CD4-positive, CD25-positive, alpha-beta regulatory T cell (primary cell): ENCODE results near the gene SPATC1L. TPM values are rescaled to one million over a fixed set of nuclear protein-coding genes. Genes with fewer than 3 reads are reported as not detected.

Source experiments
- ATAC-seq, 2 donors: fragments of 150-1000 bp; cut with Tn5 transposase; one replicate each; pipeline ENCODE4 v1.10.0; 2021; ENCODE audit warnings: low read depth in 2 of 2, moderate number of reproducible peaks in 2 of 2, moderate library complexity in 1 of 2
- DNase-seq, 3 donors: peaks; one replicate each; pipeline versions ENCODE4 v3.0.0 to v3.0.0-alpha.2; 2012 to 2022; ENCODE audit warnings: mixed read lengths in 1 of 3
- H3K27ac ChIP-seq: one replicate; pipeline ENCODE4 v1.7.0; 2013; ENCODE audit warnings: mild to moderate bottlenecking, low read length; ENCODE audit not compliant: insufficient read depth, poor library complexity, severe bottlenecking
- H3K27me3 ChIP-seq: one replicate; pipeline ENCODE4 v1.7.0; 2013; ENCODE audit warnings: low read length; ENCODE audit not compliant: control insufficient read depth, insufficient read depth
- H3K36me3 ChIP-seq: one replicate; pipeline ENCODE4 v1.7.0; 2013; ENCODE audit warnings: mild to moderate bottlenecking, low read length, moderate library complexity; ENCODE audit not compliant: control insufficient read depth, insufficient read depth
- H3K4me1 ChIP-seq: 2 replicates; pipeline ENCODE4 v1.7.0; 2013; ENCODE audit warnings: mild to moderate bottlenecking, low read length; ENCODE audit not compliant: insufficient read depth, control insufficient read depth, poor library complexity, severe bottlenecking
- H3K4me3 ChIP-seq: one replicate; pipeline ENCODE4 v1.7.0; 2013; ENCODE audit warnings: low read depth, mild to moderate bottlenecking, low read length, moderate library complexity
- H3K9me3 ChIP-seq, 2 experiments: 1 replicate in 1 of 2; 2 replicates in 1 of 2; pipeline ENCODE4 v1.7.0; 2013; ENCODE audit warnings: low read length in 2 of 2, mild to moderate bottlenecking in 1 of 2, moderate library complexity in 1 of 2; ENCODE audit not compliant: control insufficient read depth in 2 of 2
- H3K27ac Mint-ChIP-seq, 3 donors: one replicate each; pipeline ENCODE4 v1.8.0; 2020 to 2022; ENCODE audit warnings: mild to moderate bottlenecking in 3 of 3, mixed read lengths in 3 of 3, moderate library complexity in 2 of 3
- H3K27me3 Mint-ChIP-seq: one replicate; pipeline ENCODE4 v1.8.0; 2022; ENCODE audit warnings: mild to moderate bottlenecking, mixed read lengths
- H3K36me3 Mint-ChIP-seq: one replicate; pipeline ENCODE4 v1.8.0; 2020; ENCODE audit warnings: mixed read lengths
- H3K4me1 Mint-ChIP-seq, 4 donors: one replicate each; pipeline ENCODE4 v1.8.0; 2020 to 2022; ENCODE audit warnings: mixed read lengths in 4 of 4, mild to moderate bottlenecking in 1 of 4
- H3K4me3 Mint-ChIP-seq, 4 donors: one replicate each; pipeline ENCODE4 v1.8.0; 2020 to 2022; ENCODE audit warnings: mild to moderate bottlenecking in 4 of 4, mixed read lengths in 4 of 4, moderate library complexity in 3 of 4
- H3K9me3 Mint-ChIP-seq, 7 donors: one replicate each; pipeline ENCODE4 v1.8.0; 2020 to 2022; ENCODE audit warnings: mixed read lengths in 7 of 7, mild to moderate bottlenecking in 3 of 7, moderate library complexity in 2 of 7
- polyA plus RNA-seq, 4 donors: library from polyadenylated mRNA; unstranded; fragments of 300-500 nt; fragmentation: Illumina TruSeq; gene quantifications; one replicate each; pipeline ENCODE4 v1.2.3, GENCODE V29; 2021
- total RNA-seq: library from RNA; stranded (reverse); gene quantifications from one replicate; pipeline ENCODE4 v1.2.3, GENCODE V29; 2022

The SPATC1L gene
- total and polyA plus RNA-seq, 5 donors from 2014 or later: 1.7 to 9.2 (median 6.0) TPM

DNA sequence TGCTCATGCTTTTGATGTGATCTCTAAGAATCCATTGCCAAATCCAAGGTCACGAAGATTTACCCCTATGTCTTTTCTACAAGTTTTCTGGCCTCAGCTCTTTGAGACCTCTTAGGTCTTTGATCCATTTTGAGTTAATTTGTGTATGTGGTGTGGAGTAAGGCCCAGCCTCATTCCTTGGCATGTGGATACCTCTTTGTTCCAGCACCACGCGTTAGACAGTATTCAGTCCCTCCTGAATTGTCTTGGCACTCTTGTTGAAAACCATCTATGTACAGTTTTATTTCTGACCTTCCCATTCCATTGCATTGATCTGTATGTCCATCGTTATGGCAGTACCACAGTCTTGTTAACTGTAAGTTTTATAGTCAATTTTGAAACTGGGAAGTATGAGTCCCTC, 20.9 kb downstream of the SPATC1L start:
- H3K4me3 Mint-ChIP-seq: peak overlapping the region in 1 of 4 donors; percentile 33
- no peaks in the 10 kb centered on the region for H3K36me3 Mint-ChIP-seq
- peaks cover 8% of the 10 kb centered on the region for H3K27me3 Mint-ChIP-seq
- Histone ChIP-seq H3K9me3 (no peaks in the 10 kb centered on the region), H3K4me1 (no peaks in the 10 kb centered on the region), H3K27me3 (no peaks in the 10 kb centered on the region), H3K4me3 (no peak overlapping the region), H3K27ac (no peak overlapping the region), H3K36me3 (no peaks in the 10 kb centered on the region)
- peaks cover 0 to 5% (median 0%) of the 10 kb centered on the region in 4 donors for H3K4me1 Mint-ChIP-seq
- H3K27ac Mint-ChIP-seq: no peak overlapping the region
- no peak for ATAC-seq
- DNase-seq: no peak
- no peaks in the 10 kb centered on the region for H3K9me3 Mint-ChIP-seq

DNA sequence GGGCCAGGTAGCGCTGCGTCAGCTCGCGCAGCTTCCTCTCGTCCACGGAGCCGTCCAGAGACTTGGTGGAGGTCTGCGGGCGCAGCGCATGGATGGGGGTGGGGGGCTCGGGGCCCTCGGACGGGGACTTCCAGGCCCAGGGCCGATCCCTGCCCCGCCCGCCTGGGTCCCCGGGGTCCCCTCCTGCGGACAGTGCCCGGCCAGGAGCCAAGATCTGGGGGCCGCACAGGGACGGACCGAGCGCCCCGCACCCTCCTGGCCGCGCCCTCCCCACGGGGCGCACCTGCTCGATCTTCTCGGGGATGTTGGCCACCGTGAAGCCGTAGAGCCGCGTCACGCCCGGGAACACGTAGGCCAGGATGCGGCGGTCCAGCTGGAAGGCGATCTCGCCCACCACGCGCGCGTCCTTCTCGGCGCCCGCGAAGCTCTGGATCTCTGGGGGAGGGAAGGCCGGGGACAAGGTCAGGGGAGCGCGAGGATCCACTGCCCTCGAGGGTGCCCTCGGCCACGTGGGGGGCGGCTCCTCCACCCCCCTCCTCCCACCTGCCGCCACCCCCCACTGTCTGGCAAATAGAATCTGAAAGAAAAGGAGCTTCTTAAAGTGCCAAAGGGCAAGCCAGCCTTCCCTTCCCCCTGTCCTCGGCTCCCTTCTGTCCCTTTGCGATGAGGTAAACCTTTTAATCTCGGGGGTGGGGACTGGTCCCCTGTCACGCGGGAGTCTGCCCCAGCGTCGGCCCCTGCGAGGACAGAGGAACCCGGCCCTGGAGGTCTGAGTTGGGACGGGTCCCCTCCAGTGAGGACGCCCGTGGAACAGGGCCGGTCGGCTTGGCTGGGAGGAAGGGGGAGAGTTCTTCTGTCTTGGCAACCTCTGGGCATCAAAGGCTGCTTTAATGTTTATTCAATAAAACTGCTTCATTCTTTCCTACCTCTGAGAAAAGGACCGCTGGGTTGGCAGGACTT, 22.3 kb downstream of the SPATC1L start:
- ATAC-seq (no peak), DNase-seq (no peak)
- H3K4me3 ChIP-seq: no peak overlapping the region

DNA sequence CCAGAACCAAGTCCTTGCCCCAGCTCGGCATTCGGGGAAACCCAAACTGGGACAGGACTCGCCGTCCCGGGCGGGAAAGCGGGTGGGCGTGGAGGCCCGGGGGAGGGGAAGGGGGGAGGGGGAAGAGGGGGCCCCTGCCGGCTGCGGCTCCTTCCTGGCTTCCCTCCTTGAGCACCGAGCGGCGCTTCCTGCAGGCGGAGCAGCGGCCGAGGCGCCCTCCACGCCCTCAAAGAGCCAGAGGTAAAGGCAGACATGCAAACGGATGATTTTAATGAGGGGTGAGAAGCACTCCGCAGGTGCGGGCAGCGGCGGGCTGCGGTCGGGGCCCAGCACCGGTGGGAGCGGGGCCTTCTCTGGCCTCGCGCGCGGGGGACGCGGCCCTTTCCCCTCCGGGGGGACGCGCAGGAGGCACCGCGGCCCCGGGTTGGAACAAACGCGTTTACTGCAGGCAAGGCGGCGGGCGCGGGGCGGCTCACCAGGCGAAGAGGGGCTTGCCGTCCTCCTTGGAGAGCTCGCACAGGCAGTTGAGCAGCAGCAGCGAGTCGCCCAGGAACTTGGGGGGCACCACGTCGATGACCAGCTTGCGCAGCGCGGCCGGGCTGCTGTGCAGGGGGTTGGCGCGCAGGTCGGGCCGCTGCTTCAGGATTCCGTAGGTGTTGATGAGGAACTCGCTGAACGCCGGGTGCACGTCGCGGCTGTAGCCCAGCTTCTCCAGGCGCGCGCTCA, 23.2 kb downstream of the SPATC1L start:
- Mint-ChIP-seq H3K36me3 (no peaks in the 10 kb centered on the region), H3K27ac (no peak overlapping the region), H3K4me1 (peaks cover 0 to 5% (median 0%) of the 10 kb centered on the region in 4 donors), H3K27me3 (peaks cover 12% of the 10 kb centered on the region), H3K9me3 (no peaks in the 10 kb centered on the region), H3K4me3 (no peak overlapping the region)
- ATAC-seq (peak in 1 of 2 donors; percentile 36), DNase-seq (peak in 2 of 3 donors; percentile 11 to 29)
- no peak overlapping the region for H3K27ac ChIP-seq
- no peaks in the 10 kb centered on the region for H3K36me3 ChIP-seq
- H3K4me1 ChIP-seq: no peaks in the 10 kb centered on the region
- H3K9me3 ChIP-seq: no peaks in the 10 kb centered on the region
- H3K4me3 ChIP-seq: no peak overlapping the region
- H3K27me3 ChIP-seq: no peaks in the 10 kb centered on the region

More for the DNA sequence above, 22.3 kb downstream of the SPATC1L start:
- Histone ChIP-seq H3K27ac (no peak overlapping the region), H3K9me3 (no peaks in the 10 kb centered on the region), H3K36me3 (no peaks in the 10 kb centered on the region), H3K4me1 (no peaks in the 10 kb centered on the region), H3K27me3 (no peaks in the 10 kb centered on the region)
- Mint-ChIP-seq H3K36me3 (no peaks in the 10 kb centered on the region), H3K9me3 (no peaks in the 10 kb centered on the region), H3K27me3 (peaks cover 12% of the 10 kb centered on the region), H3K4me3 (no peak overlapping the region), H3K4me1 (peaks cover 0 to 5% (median 0%) of the 10 kb centered on the region in 4 donors), H3K27ac (peak overlapping the region in 1 of 3 donors; percentile 26)

DNA sequence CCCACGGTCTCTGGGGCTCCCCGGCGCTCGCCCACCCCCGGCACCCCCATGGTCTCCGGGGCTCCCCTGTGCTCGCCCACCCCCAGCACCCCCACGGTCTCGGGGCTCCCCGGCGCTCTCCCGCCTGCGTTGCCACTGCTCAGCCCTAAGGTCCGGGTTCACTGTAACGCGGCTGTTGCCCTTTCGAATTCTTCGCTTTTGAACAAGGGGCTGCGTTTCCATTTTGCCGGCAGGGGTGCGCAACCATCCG, 23.7 kb downstream of the SPATC1L start:
- ATAC-seq (no peak), DNase-seq (no peak)
- no peaks in the 10 kb centered on the region for H3K36me3 ChIP-seq
- H3K4me1 ChIP-seq: no peaks in the 10 kb centered on the region
- Mint-ChIP-seq H3K27ac (no peak overlapping the region), H3K27me3 (peaks cover 12% of the 10 kb centered on the region), H3K4me3 (no peak overlapping the region), H3K4me1 (peaks cover 0 to 5% (median 0%) of the 10 kb centered on the region in 4 donors), H3K9me3 (no peaks in the 10 kb centered on the region), H3K36me3 (no peaks in the 10 kb centered on the region)
- H3K9me3 ChIP-seq: no peaks in the 10 kb centered on the region
- H3K27me3 ChIP-seq: no peaks in the 10 kb centered on the region
- H3K27ac ChIP-seq: no peak overlapping the region
- H3K4me3 ChIP-seq: no peak overlapping the region

DNA sequence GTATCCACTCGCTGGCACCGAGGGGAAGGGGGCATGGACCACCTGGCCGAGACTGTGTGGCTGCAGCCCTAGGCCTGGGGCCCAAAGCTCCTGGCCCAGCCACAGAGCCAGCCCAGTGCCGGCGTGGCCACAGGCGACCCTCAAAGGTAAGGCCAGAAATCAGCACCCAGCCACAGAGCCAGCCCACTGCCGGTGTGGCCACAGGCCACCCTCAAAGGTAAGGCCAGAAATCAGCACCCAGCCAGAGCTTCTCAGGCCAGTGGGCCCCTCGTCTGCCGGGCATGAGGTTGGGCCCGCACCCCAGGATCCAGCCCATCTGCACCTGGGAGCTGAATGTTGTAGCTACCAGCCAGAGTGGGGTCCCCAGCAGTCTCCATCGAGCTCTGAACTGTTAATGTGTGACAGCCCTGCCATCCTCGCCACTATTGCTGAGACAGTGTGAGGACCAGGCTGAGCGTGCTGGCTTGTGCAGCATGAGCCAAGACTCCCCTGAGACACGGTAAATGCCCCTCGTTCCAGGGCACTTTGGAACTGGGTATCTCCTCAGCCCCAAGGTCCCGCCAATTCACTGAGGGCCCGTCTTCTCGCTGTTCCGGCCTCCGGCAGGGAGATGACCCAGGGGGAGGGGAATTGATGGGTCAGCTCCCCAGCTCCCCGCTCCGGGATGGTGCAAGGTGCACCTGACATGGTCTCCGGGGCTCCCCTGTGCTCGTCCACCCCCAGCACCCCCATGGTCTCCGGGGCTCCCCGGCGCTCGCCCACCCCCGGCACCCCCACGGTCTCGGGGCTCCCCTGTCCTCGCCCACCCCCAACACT, 24.2 kb downstream of the SPATC1L start:
- no peak overlapping the region for H3K27ac Mint-ChIP-seq
- H3K9me3 ChIP-seq: no peaks in the 10 kb centered on the region
- ATAC-seq (no peak), DNase-seq (no peak)
- no peak overlapping the region for H3K4me3 Mint-ChIP-seq
- no peaks in the 10 kb centered on the region for H3K27me3 ChIP-seq
- H3K4me1 Mint-ChIP-seq: peaks cover 0 to 5% (median 0%) of the 10 kb centered on the region in 4 donors
- H3K36me3 Mint-ChIP-seq: no peaks in the 10 kb centered on the region
- no peaks in the 10 kb centered on the region for H3K4me1 ChIP-seq
- H3K27me3 Mint-ChIP-seq: peaks cover 12% of the 10 kb centered on the region
- no peaks in the 10 kb centered on the region for H3K9me3 Mint-ChIP-seq
- H3K27ac ChIP-seq: no peak overlapping the region
- H3K4me3 ChIP-seq: no peak overlapping the region
- H3K36me3 ChIP-seq: no peaks in the 10 kb centered on the region

DNA sequence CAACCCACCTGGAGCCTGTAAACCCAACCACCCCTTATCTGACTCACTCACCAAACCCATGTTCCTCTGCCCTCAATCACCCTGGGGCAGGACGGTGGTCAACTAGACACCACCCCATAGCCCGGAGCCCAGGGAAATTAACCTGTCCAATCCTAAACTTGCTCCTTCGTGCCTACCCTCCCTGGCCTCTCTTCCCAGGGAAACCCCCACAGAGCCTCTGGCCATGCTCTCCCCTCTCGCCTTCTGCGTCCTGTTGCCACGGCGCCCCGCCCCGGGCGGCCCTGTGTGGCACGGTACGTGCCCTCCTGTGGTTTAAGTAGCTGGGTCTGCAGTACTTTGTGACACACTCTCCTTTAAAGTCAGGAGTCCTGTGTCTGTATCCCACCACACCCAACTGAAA, 24.9 kb downstream of the SPATC1L start:
- Histone ChIP-seq H3K4me1 (no peaks in the 10 kb centered on the region), H3K9me3 (no peaks in the 10 kb centered on the region), H3K27me3 (no peaks in the 10 kb centered on the region), H3K27ac (no peak overlapping the region), H3K4me3 (no peak overlapping the region), H3K36me3 (no peaks in the 10 kb centered on the region)
- Mint-ChIP-seq H3K27me3 (peaks cover 12% of the 10 kb centered on the region), H3K4me1 (peaks cover 0 to 5% (median 0%) of the 10 kb centered on the region in 4 donors), H3K27ac (no peak overlapping the region), H3K9me3 (no peaks in the 10 kb centered on the region), H3K4me3 (no peak overlapping the region), H3K36me3 (no peaks in the 10 kb centered on the region)
- ATAC-seq (no peak), DNase-seq (no peak)

DNA sequence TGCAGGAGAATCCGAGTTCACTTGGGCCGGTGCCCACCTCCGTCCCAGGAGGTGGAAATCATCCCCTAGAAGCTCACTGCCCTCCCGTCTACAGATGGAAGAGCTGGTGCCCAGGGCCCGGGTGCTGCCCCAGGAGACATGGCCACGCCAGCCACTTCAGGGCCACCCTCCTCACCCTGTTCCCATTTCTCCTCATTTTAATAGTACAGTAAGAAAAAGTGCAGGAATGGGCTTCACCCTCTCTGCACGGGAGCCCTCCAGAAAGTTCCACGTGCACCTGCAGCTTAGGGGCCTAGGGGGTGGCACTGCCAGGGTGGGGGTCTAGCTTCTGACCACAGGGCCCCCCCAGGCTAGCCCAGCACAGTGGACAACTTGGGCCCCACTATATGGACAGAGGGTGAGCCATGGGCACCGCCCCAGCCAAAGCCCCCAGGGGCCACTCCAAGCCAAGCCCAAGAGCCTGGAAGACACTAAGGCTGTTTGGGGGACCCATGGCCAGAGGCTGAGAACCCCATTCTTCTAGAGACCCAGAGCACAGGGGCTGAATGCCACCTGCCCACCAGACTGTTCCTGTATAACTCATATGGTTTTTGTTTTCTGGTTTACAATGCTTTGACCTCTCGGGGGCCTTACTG, 25.5 kb downstream of the SPATC1L start:
- H3K4me1 Mint-ChIP-seq: peaks cover 0 to 5% (median 0%) of the 10 kb centered on the region in 4 donors
- H3K27ac Mint-ChIP-seq: peak overlapping the region in 1 of 3 donors; percentile 8
- no peaks in the 10 kb centered on the region for H3K27me3 ChIP-seq
- peaks cover 12% of the 10 kb centered on the region for H3K27me3 Mint-ChIP-seq
- no peaks in the 10 kb centered on the region for H3K9me3 ChIP-seq
- H3K9me3 Mint-ChIP-seq: no peaks in the 10 kb centered on the region
- ATAC-seq (no peak), DNase-seq (no peak)
- no peak overlapping the region for H3K4me3 Mint-ChIP-seq
- no peaks in the 10 kb centered on the region for H3K36me3 ChIP-seq
- no peaks in the 10 kb centered on the region for H3K36me3 Mint-ChIP-seq
- H3K27ac ChIP-seq: no peak overlapping the region
- no peak overlapping the region for H3K4me3 ChIP-seq
- H3K4me1 ChIP-seq: no peaks in the 10 kb centered on the region
